ENCODE results near the gene MCEE.
"Not testable (repeated sequence)": the region's sequence is repeated elsewhere in the genome, so short reads cannot be mapped to it uniquely, and the experiment has no call there.

MCEE gene

DNA sequence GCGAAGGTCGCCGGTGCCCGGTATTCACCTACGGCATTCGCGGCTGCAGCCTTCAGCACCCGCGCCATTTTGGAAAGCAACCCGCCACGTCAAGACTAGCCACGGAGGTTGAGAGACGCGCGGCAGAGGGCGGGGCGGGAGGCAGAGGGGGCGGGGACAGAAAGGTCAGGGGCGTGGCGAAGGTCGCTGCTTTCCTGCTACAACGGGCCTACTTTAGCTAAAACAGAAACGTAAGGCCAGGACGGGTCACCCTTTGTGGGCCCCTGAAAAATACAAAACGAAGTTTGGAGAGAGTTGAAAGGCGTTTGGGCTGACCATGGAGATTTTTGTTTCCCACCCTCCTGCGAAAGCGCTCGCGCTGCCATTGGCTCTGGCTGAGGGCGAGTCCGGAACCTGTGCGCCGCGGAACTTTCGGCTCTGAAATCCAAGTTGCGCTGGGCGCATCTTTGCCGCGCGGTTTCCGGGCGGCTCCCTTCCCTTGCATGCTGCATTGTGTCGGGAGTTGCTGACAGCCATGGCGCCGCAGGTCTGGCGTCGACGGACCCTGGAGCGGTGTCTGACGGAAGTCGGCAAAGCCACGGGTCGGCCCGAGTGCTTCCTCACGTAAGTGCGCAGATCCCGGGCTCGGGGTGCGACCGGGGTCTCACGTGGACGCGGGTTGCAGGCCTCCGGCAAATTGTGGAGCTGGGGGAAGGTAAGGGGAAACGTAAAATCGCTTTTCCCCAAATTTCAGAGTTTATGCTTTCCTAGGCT, at the start of gene MCEE, which contains the start of gene MPHOSPH10:
MCEE (minus strand) TSS at position 78 of the 753 bp plus-strand sequence; CDS start at position 68, 10 bp downstream.
MPHOSPH10 (plus strand) TSS at position 483 of the 753 bp plus-strand sequence; CDS start at position 515, 32 bp downstream.
- peak; percentile 61 for DNase-seq (ENCODE audit: low read depth, low spot score)
- H3K27ac ChIP-seq: peak within 1 kb of the TSS; percentile 81

- DNase-seq (ENCODE audit: low read depth, low spot score); H3K27ac ChIP-seq: not testable (repeated sequence)
Observed at GRCh38 chr2:71178836-71179235, 48.8 kb upstream of the MCEE start.

DNA sequence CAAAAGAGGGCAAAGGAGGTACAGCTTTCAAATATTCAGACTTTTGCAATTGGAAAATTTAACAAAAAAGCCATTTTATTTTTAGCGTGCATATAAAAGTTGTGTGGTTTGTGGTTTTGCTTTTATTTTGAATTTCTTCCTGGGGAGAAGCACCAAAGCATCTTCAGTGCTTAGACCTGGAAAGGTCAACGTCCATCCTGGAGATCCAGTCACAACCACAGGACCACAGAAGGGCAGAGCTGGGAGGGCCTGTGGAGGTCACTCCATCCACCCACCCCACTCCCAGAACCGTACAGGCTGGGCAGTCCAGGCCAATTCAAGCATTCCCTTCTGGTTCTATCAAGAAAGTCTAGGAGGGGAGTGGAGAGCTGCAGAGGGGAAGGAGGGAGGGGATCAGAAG, 44.2 kb upstream of the MCEE start:
- no peak for DNase-seq (ENCODE audit: low read depth, low spot score)
- no peak overlapping the region for H3K27ac ChIP-seq

DNA sequence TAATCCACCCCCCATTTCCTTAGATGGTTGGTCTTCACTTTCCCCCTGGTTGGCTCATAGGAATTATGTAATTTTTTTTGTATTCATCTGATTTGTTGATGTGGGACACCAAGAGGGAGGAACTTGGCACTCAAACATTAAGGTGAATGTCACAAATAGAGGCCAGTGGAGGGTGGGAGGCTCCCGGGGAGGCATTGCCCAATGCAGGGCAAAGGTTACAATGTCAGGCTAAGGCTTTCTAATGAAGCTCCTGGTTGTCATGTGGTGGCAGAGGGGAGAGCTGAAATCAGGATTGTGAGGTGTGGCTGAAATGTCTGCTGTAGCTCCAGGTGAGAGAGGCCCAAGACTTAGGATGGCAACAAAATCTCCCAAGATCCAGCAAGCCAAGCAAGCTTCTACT, 43.1 kb upstream of the MCEE start:
- H3K27ac ChIP-seq: no peak overlapping the region
- no peak for DNase-seq (ENCODE audit: low read depth, low spot score)

GRCh38 chr2:71166812-71167211, 36.8 kb upstream of the MCEE start:
- no peak for DNase-seq (ENCODE audit: low read depth, low spot score)
- H3K27ac ChIP-seq: no peak overlapping the region

DNA sequence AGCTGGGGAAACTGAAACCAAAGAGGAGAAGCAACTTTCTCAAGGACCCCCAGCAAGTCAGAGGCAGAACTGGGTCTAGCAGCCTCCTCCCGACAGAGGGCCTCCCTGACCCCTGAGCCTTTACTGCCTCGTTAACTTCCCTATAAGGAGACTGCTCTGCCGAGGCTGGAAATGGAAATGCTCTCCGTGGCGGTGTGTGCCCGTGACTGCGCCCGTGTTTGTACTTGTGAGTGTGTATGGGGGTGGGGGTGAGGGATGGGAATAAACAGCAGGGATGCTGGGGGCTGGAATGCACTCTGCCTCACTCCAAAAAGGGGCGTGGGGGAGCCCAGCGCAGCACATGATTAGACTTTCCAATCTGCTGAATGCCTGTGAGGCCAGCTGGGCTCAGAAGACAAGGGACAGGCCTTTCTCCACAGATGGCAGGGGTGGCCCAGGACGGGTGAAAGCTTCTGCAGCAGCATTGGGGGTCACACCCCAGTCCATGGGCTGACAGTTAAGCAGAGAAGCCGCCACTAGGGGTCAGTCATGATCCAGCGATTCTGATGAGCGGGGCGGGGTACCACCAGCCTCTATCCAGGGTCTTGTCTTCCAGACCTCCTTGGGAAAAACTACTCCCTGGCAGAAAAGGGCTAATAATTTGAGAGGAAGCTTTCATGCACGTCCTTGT, 27.2 kb upstream of the MCEE start:
- DNase-seq (ENCODE audit: low read depth, low spot score): no peak
- no peak overlapping the region for H3K27ac ChIP-seq

DNA sequence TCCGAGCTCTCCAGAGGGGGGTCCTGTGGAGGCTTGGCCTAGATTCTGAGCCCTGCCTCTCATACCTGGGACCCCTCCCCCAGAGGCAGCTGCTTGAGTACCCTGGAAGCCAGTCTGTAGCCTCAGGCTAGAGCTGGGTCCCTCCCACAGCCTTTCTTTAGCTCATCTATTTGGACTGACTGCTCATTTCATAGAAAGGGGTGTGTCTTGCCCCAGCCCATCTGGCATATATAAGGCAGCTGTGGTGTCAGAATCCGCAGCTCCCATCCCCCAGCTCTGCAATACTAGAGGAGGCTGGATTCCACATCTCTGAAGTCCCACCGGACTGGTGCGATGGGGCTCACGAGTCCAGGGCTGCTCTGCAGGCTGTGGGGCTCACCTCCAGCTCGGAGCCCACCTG, 26.5 kb upstream of the MCEE start:
- DNase-seq (ENCODE audit: low read depth, low spot score): no peak
- no peak overlapping the region for H3K27ac ChIP-seq

DNA sequence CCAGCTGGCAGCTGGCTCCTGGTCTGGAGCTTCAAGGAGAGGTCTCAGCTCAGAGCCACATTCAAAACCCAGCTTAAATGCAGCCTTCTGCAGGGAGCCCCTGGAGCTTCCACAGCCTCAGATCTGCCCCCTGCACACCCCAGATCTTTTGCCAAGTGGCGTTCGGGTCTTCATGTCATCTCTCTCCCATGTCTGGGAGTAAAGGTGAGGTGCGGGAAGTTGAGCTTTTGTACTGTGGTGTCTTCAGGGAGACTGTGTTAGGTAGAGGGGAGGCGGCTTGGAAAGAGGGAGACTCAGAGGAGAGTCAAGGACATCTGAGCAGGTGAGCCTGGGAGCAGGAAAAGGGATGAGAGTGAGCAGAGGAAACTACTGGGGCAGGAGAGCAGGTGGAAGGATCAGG, 25.8 kb upstream of the MCEE start:
- H3K27ac ChIP-seq: no peak overlapping the region
- no peak for DNase-seq (ENCODE audit: low read depth, low spot score)

DNA sequence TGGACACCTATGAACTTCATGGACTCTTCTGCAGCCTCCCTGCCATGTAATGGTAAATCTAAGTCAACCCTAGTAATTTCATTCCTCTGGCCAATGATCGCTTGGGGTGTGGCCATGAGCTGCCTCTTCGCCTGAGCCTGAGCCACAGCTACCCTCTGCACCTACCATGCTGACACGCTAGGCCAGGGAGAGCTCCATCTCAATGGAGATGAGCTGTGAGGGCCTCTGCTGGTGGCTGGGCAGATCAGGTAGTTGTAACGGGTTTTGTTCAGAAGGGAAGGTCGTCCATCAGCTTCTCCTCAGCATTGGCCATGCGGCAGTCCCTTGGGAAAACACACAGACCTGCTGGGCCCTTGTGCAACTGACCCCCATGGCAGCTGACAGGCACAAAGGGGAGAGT, 24.8 kb upstream of the MCEE start:
- no peak overlapping the region for H3K27ac ChIP-seq
- DNase-seq (ENCODE audit: low read depth, low spot score): no peak

GRCh38 chr2:71154279-71154678, 24.2 kb upstream of the MCEE start:
- no peak overlapping the region for H3K27ac ChIP-seq
- DNase-seq (ENCODE audit: low read depth, low spot score): no peak

- no peak overlapping the region for H3K27ac ChIP-seq
Observed at GRCh38 chr2:71153585-71154224, 23.7 kb upstream of the MCEE start.

DNA sequence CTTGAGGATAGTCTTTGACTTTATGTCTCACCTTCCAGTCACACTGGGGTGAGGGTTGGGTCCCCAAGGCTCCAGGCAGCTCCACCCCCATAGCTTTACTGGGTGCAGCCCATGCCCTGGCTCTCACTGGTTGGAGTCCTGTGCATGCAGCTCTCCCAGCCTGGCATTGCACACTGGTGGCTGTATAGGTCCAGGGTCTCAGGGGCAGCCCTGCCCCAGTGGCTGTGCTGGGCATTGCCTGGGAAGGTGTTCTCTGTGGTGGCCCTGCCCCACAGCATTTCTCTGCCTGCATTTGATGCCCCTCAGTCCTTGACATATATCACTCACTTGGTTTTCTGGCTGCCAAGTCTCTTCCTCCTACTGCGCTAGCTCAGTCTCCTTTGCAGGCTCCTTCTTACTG, 21.6 kb upstream of the MCEE start:
- DNase-seq (ENCODE audit: low read depth, low spot score): no peak
- no peak overlapping the region for H3K27ac ChIP-seq

More at GRCh38 chr2:71153585-71154224, 23.7 kb upstream of the MCEE start:
- no peak for DNase-seq (ENCODE audit: low read depth, low spot score)

GRCh38 chr2:71150082-71150816, 20.2 kb upstream of the MCEE start:
- H3K27ac ChIP-seq: no peak overlapping the region
- no peak for DNase-seq (ENCODE audit: low read depth, low spot score)

DNA sequence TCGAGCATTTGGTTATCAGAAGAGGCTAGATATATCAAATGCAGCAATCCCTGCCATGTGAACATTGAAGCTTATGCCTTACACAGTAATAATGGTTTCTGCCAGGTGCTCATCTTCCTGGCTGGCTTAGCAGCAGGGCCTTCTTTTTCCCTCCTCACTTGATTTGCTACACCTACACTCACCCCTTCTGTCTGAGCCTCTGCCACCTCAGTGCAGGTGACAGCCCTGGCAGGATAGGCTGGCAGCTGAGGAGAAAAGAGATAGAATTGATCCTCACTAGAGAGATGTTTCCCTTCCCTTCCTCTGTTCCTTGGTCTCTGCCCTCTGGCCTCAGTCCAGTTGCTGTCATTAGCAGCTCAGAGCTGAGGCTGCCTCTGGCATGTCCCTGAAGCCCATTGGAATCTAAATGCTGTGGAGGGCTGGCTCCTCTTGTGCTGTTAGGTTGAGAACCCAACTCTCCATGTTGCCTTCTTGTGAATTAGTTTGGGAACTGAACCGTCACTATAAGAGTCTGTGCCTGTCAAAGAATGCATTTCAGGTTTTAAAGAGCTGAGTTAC, 18.6 kb upstream of the MCEE start:
- no peak overlapping the region for H3K27ac ChIP-seq
- no peak for DNase-seq (ENCODE audit: low read depth, low spot score)

- H3K27ac ChIP-seq: no peak overlapping the region
- DNase-seq (ENCODE audit: low read depth, low spot score): no peak
Observed at GRCh38 chr2:71143782-71144181, 13.8 kb upstream of the MCEE start.

- no peak overlapping the region for H3K27ac ChIP-seq
- no peak for DNase-seq (ENCODE audit: low read depth, low spot score)
Observed at GRCh38 chr2:71136174-71136573, 6.1 kb upstream of the MCEE start.

DNA sequence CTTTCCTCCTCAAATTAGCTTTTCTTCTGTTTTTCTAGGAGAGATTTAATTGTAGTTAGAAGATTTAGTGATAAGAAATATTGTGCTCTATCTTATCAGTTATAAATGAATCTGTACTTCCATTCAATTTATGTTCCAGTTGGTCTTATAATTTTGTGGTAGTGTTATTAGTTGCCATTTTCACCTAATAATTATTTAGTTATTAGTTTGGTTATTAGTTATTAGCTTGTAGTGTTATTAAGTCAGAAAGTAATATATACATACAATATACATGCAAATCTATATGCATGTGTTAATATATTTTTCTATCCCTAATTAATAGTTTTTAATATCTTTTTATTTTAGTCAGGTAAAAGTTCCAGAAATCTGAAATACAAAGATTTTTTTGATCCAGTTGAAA, 3.6 kb upstream of the MCEE start:
- DNase-seq (ENCODE audit: low read depth, low spot score): no peak
- H3K27ac ChIP-seq: no peak overlapping the region

- not testable (repeated sequence) for DNase-seq (ENCODE audit: low read depth, low spot score); H3K27ac ChIP-seq
Observed at GRCh38 chr2:71131387-71132166, 1.5 kb upstream of the MCEE start.

DNA sequence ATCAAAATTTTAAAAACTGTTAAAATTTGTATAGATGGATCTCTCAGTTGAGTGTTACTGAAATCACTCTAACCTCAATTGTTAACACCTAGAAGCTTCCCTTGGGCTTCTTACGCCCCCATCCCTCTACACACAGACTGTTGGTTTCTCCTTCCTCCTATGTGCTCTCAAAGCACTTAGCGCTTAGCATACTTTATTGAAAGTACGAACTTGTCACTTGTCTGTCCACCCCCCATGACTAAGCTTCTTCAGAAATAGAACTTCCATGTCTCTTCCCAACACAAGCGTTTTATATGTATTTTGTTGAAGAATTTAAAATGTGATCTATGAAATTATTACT, 846 bp upstream of the MCEE start:
- no peak for DNase-seq (ENCODE audit: low read depth, low spot score)

GRCh38 chr2:71129902-71130151, 202 bp downstream of the MCEE start:
- DNase-seq (ENCODE audit: low read depth, low spot score): peak; percentile 63

More for the DNA sequence above, 846 bp upstream of the MCEE start:
- peak overlapping the region; percentile 81 for H3K27ac ChIP-seq

More at GRCh38 chr2:71129902-71130151, 202 bp downstream of the MCEE start:
- peak overlapping the region; percentile 81 for H3K27ac ChIP-seq
